Suprapubic skin (tissue), 3 donors: ENCODE data around the gene CACNA2D3.

Experiments
- POLR2A ChIP-seq, 2 donors: fragments of 450-650 bp; IDR thresholded peaks; one replicate each; pipeline ENCODE4 v1.6.1; 2017; ENCODE audit warnings: antibody characterized with exemption in 2 of 2, mild to moderate bottlenecking in 2 of 2, moderate library complexity in 2 of 2
- TF ChIP-seq, protein P1 (sequence below), 2 donors: fragments of 200-600 bp in 1 of 2; fragments of 450-650 bp in 1 of 2; sonication (generic) in 1 of 2; IDR thresholded peaks; one replicate each; pipeline ENCODE4 v1.5.1; 2016 to 2019; ENCODE audit warnings: antibody characterized with exemption in 2 of 2, mild to moderate bottlenecking in 1 of 2, moderate library complexity in 1 of 2

DNA sequence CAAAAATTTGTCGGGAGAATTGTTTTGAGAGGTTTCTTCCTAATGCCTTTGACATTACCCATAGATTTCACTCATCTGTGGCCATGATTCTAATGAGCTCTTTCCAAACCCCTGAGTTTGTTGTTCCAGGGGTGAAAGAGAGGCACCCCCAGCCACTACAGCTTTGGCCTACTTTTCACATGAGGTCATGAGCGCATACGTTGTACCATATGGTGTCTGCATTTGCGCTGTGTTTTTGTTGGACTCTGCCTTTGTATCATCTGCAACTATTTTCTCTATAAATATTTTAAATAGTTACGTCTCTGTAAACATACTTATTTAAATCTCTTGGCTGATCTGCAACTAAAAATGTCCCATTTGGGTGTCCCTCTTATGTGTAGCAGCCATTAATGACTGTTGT is 697.6 kb downstream of the CACNA2D3 start:
- TF ChIP-seq, protein P1, sequence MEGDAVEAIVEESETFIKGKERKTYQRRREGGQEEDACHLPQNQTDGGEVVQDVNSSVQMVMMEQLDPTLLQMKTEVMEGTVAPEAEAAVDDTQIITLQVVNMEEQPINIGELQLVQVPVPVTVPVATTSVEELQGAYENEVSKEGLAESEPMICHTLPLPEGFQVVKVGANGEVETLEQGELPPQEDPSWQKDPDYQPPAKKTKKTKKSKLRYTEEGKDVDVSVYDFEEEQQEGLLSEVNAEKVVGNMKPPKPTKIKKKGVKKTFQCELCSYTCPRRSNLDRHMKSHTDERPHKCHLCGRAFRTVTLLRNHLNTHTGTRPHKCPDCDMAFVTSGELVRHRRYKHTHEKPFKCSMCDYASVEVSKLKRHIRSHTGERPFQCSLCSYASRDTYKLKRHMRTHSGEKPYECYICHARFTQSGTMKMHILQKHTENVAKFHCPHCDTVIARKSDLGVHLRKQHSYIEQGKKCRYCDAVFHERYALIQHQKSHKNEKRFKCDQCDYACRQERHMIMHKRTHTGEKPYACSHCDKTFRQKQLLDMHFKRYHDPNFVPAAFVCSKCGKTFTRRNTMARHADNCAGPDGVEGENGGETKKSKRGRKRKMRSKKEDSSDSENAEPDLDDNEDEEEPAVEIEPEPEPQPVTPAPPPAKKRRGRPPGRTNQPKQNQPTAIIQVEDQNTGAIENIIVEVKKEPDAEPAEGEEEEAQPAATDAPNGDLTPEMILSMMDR (IDR thresholded peaks at IDR 0.05): no peak
- TF ChIP-seq POLR2A (IDR thresholded peaks at IDR 0.05): no peak
